GM18517 (cell line): Measurements from ENCODE around the gene ANO1.
"Not testable (repeated sequence)": the region's sequence is repeated elsewhere in the genome, so short reads cannot be mapped to it uniquely, and the experiment has no call there.

Source experiments
- ATAC-seq: cut with Tn5 transposase; IDR thresholded peaks from one replicate; pipeline ENCODE4 v1.9.1; 2021; ENCODE audit warnings: mild to moderate bottlenecking, moderate library complexity; ENCODE audit not compliant: unreplicated experiment

The ANO1 gene

GRCh38 chr11:70205049-70205725 is 127.1 kb downstream of the ANO1 start:
- no peak for ATAC-seq

GRCh38 chr11:70205766-70206165 is 127.6 kb downstream of the ANO1 start:
- ATAC-seq: no peak

- no peak for ATAC-seq
Measured at GRCh38 chr11:70206226-70206981, 128.3 kb downstream of the ANO1 start.

GRCh38 chr11:70206982-70207376 is 128.9 kb downstream of the ANO1 start:
- no peak for ATAC-seq

GRCh38 chr11:70207531-70208131 is 129.5 kb downstream of the ANO1 start:
- no peak for ATAC-seq

GRCh38 chr11:70209391-70209912 is 131.3 kb downstream of the ANO1 start:
- ATAC-seq: no peak

- ATAC-seq: no peak
Measured at GRCh38 chr11:70210051-70210501, 132.0 kb downstream of the ANO1 start.

- ATAC-seq: no peak
Measured at GRCh38 chr11:70210530-70210929, 132.4 kb downstream of the ANO1 start.

- no peak for ATAC-seq
Measured at GRCh38 chr11:70212227-70212811, 134.2 kb downstream of the ANO1 start.

- not testable (repeated sequence) for ATAC-seq
Measured at GRCh38 chr11:70217388-70217787, 139.3 kb downstream of the ANO1 start.

GRCh38 chr11:70218076-70218475 is 140.0 kb downstream of the ANO1 start:
- ATAC-seq: not testable (repeated sequence)

- no peak for ATAC-seq
Measured at GRCh38 chr11:70220136-70220535, 142.0 kb downstream of the ANO1 start.

- ATAC-seq: no peak
Measured at GRCh38 chr11:70220920-70221319, 142.8 kb downstream of the ANO1 start.

- ATAC-seq: no peak
Measured at GRCh38 chr11:70225681-70226177, 147.6 kb downstream of the ANO1 start.

- ATAC-seq: no peak
Measured at GRCh38 chr11:70226183-70226582, 148.1 kb downstream of the ANO1 start.

GRCh38 chr11:70226967-70227366 is 148.8 kb downstream of the ANO1 start:
- ATAC-seq: no peak

- ATAC-seq: no peak
Measured at GRCh38 chr11:70229737-70230136, 151.6 kb downstream of the ANO1 start.

GRCh38 chr11:70230151-70230839 is 152.2 kb downstream of the ANO1 start:
- ATAC-seq: no peak

- ATAC-seq: no peak
Measured at GRCh38 chr11:70230840-70231710, 153.0 kb downstream of the ANO1 start.

GRCh38 chr11:70233034-70233433 is 154.9 kb downstream of the ANO1 start:
- no peak for ATAC-seq
